NCI-H187 treated with DMSO at 0.1 percent for 48 hours (cell line): ENCODE measurements around the gene TP73.
"Not testable (repeated sequence)": the region's sequence is repeated elsewhere in the genome, so short reads cannot be mapped to it uniquely, and the experiment has no call there.

Source experiments
- DNase-seq: peaks from one replicate; lab custom pipeline; 2025; lab: John Stamatoyannopoulos, UW

TP73 gene

GRCh38 chr1:3618881-3619671 is 33.2 kb upstream of the TP73 start:
- DNase-seq: no peak

- DNase-seq: no peak
These were observed 31.6 kb upstream of the TP73 start for GRCh38 chr1:3620708-3621107.

GRCh38 chr1:3621151-3621671 is 31.1 kb upstream of the TP73 start:
- not testable (repeated sequence) for DNase-seq

GRCh38 chr1:3622102-3622501 is 30.2 kb upstream of the TP73 start:
- not testable (repeated sequence) for DNase-seq

- no peak for DNase-seq
These were observed 28.7 kb upstream of the TP73 start for GRCh38 chr1:3623441-3624199.

GRCh38 chr1:3624200-3625136 is 27.8 kb upstream of the TP73 start, which contains the start of gene TPRG1L:
Gene TPRG1L, plus strand, starts transcription at chr1:3625015. Its CDS starts 58 bp downstream, at chr1:3625073.
- peak; percentile 70 for DNase-seq

- no peak for DNase-seq
These were observed 27.0 kb upstream of the TP73 start for GRCh38 chr1:3625151-3625907.

GRCh38 chr1:3626025-3626424 is 26.3 kb upstream of the TP73 start:
- DNase-seq: no peak

GRCh38 chr1:3627515-3628253 is 24.6 kb upstream of the TP73 start:
- no peak for DNase-seq

GRCh38 chr1:3628445-3628844 is 23.9 kb upstream of the TP73 start:
- DNase-seq: no peak

- no peak for DNase-seq
These were observed 22.7 kb upstream of the TP73 start for GRCh38 chr1:3629561-3630160.

- DNase-seq: no peak
These were observed 22.1 kb upstream of the TP73 start for GRCh38 chr1:3630161-3630611.

GRCh38 chr1:3630914-3631313 is 21.4 kb upstream of the TP73 start:
- DNase-seq: no peak

- DNase-seq: no peak
These were observed 20.7 kb upstream of the TP73 start for GRCh38 chr1:3631320-3632260.

- DNase-seq: no peak
These were observed 20.0 kb upstream of the TP73 start for GRCh38 chr1:3632298-3632697.

GRCh38 chr1:3632716-3633343 is 19.5 kb upstream of the TP73 start:
- DNase-seq: no peak

- DNase-seq: no peak
These were observed 18.8 kb upstream of the TP73 start for GRCh38 chr1:3633344-3634058.
